ENCODE measurements around the gene TRIM66.

TRIM66 gene

GRCh38 chr11:8612522-8612921 is 69.9 kb downstream of the TRIM66 start:
- H3K36me3 ChIP-seq (ENCODE audit: low read depth): no peaks in the 10 kb centered on the region
- no peaks in the 10 kb centered on the region for H3K27me3 ChIP-seq (ENCODE audit: insufficient read depth, poor library complexity, severe bottlenecking)
- H3K4me3 ChIP-seq (ENCODE audit: severe bottlenecking): no peak overlapping the region
- no peak overlapping the region for H3K27ac ChIP-seq (ENCODE audit: poor library complexity, severe bottlenecking)
- no peaks in the 10 kb centered on the region for H3K4me1 ChIP-seq (ENCODE audit: insufficient read depth, poor library complexity, severe bottlenecking)
- TF ChIP-seq CTCF (IDR thresholded peaks at IDR 0.05; ENCODE audit: poor library complexity, severe bottlenecking): no peak
- no peak for ATAC-seq (ENCODE audit: low read depth)
- DNase-seq (ENCODE audit: low spot score): no peak
- H3K9me3 ChIP-seq (ENCODE audit: severe bottlenecking): no peaks in the 10 kb centered on the region

- no peak for TF ChIP-seq CTCF (IDR thresholded peaks at IDR 0.05; ENCODE audit: poor library complexity, severe bottlenecking)
- H3K4me3 ChIP-seq (ENCODE audit: severe bottlenecking): no peak overlapping the region
- no peak for DNase-seq (ENCODE audit: low spot score)
- peaks cover 5% of the 10 kb centered on the region for H3K4me1 ChIP-seq (ENCODE audit: insufficient read depth, poor library complexity, severe bottlenecking)
- ATAC-seq (ENCODE audit: low read depth): no peak
- no peaks in the 10 kb centered on the region for H3K9me3 ChIP-seq (ENCODE audit: severe bottlenecking)
- H3K36me3 ChIP-seq (ENCODE audit: low read depth): no peaks in the 10 kb centered on the region
- no peak overlapping the region for H3K27ac ChIP-seq (ENCODE audit: poor library complexity, severe bottlenecking)
- H3K27me3 ChIP-seq (ENCODE audit: insufficient read depth, poor library complexity, severe bottlenecking): no peaks in the 10 kb centered on the region
These were observed 71.8 kb downstream of the TRIM66 start for GRCh38 chr11:8610532-8611116.

- ATAC-seq (ENCODE audit: low read depth): no peak
- Histone ChIP-seq H3K9me3 (ENCODE audit: severe bottlenecking) (no peaks in the 10 kb centered on the region), H3K4me3 (ENCODE audit: severe bottlenecking) (no peak overlapping the region), H3K4me1 (ENCODE audit: insufficient read depth, poor library complexity, severe bottlenecking) (peaks cover 22% of the 10 kb centered on the region), H3K27me3 (ENCODE audit: insufficient read depth, poor library complexity, severe bottlenecking) (no peaks in the 10 kb centered on the region), H3K27ac (ENCODE audit: poor library complexity, severe bottlenecking) (no peak overlapping the region), H3K36me3 (ENCODE audit: low read depth) (no peaks in the 10 kb centered on the region)
- TF ChIP-seq CTCF (IDR thresholded peaks at IDR 0.05; ENCODE audit: poor library complexity, severe bottlenecking): no peak
- DNase-seq (ENCODE audit: low spot score): no peak
These were observed 73.8 kb downstream of the TRIM66 start for GRCh38 chr11:8608652-8609051.

- ATAC-seq (ENCODE audit: low read depth) (no peak), DNase-seq (ENCODE audit: low spot score) (no peak)
- Histone ChIP-seq H3K4me1 (ENCODE audit: insufficient read depth, poor library complexity, severe bottlenecking) (peaks cover 24% of the 10 kb centered on the region), H3K27ac (ENCODE audit: poor library complexity, severe bottlenecking) (peak overlapping the region; percentile 70), H3K36me3 (ENCODE audit: low read depth) (no peaks in the 10 kb centered on the region), H3K4me3 (ENCODE audit: severe bottlenecking) (no peak overlapping the region), H3K9me3 (ENCODE audit: severe bottlenecking) (no peaks in the 10 kb centered on the region), H3K27me3 (ENCODE audit: insufficient read depth, poor library complexity, severe bottlenecking) (no peaks in the 10 kb centered on the region)
- no peak for TF ChIP-seq CTCF (IDR thresholded peaks at IDR 0.05; ENCODE audit: poor library complexity, severe bottlenecking)
These were observed 76.4 kb downstream of the TRIM66 start for GRCh38 chr11:8605971-8606563.

- no peaks in the 10 kb centered on the region for H3K9me3 ChIP-seq (ENCODE audit: severe bottlenecking)
These were observed 78.3 kb downstream of the TRIM66 start for GRCh38 chr11:8604078-8604723.

More at GRCh38 chr11:8604078-8604723, 78.3 kb downstream of the TRIM66 start:
- Histone ChIP-seq H3K36me3 (ENCODE audit: low read depth) (no peaks in the 10 kb centered on the region), H3K27me3 (ENCODE audit: insufficient read depth, poor library complexity, severe bottlenecking) (no peaks in the 10 kb centered on the region), H3K4me3 (ENCODE audit: severe bottlenecking) (no peak overlapping the region), H3K4me1 (ENCODE audit: insufficient read depth, poor library complexity, severe bottlenecking) (peaks cover 24% of the 10 kb centered on the region), H3K27ac (ENCODE audit: poor library complexity, severe bottlenecking) (peak overlapping the region; percentile 70)
- peak; percentile 95 for ATAC-seq (ENCODE audit: low read depth)
- peak; percentile 79 for DNase-seq (ENCODE audit: low spot score)
- peak; percentile 86 for TF ChIP-seq CTCF (IDR thresholded peaks at IDR 0.05; ENCODE audit: poor library complexity, severe bottlenecking)

All from RWPE2 (cell line).